AG09309 (cell line): ENCODE measurements around the gene PNN.
"Not testable (repeated sequence)": the region's sequence is repeated elsewhere in the genome, so short reads cannot be mapped to it uniquely, and the experiment has no call there.

Experiments
- DNase-seq: peaks from one replicate; pipeline ENCODE4 v3.0.0-alpha.2; 2010; ENCODE audit warnings: low read depth
- H3K4me3 ChIP-seq: 2 replicates; pipeline ENCODE4 v1.5.1; 2011; ENCODE audit warnings: mild to moderate bottlenecking, low read depth, low read length, moderate library complexity; ENCODE audit not compliant: control insufficient read depth
- TF ChIP-seq, protein P1 (sequence below): IDR thresholded peaks from 2 replicates; pipeline ENCODE4 v1.5.1; 2011; ENCODE audit warnings: mild to moderate bottlenecking, low read depth, low read length, inconsistent platforms; ENCODE audit not compliant: insufficient read depth, control insufficient read depth; ENCODE audit errors: missing control alignments

PNN gene

DNA sequence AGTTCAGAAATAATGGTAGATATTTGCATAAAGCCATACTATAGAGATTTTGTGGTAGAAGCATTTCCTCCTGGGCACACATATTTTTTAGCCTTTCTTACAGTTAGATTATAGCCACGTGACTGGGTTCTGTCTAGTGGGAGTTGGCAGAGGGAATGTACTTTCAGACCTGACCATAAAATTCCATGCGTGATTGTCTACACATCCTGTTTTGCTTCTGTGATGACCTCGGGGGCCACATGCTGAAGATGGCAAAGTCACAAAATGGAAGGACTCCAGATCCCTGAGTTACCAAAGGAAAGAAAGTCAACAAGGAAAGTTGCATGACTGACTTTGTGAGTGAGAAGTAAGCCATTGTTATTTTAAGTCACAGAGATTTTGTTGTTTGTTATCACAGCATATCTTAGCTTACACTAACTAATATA is 44.0 kb downstream of the PNN start:
- TF ChIP-seq, protein P1, sequence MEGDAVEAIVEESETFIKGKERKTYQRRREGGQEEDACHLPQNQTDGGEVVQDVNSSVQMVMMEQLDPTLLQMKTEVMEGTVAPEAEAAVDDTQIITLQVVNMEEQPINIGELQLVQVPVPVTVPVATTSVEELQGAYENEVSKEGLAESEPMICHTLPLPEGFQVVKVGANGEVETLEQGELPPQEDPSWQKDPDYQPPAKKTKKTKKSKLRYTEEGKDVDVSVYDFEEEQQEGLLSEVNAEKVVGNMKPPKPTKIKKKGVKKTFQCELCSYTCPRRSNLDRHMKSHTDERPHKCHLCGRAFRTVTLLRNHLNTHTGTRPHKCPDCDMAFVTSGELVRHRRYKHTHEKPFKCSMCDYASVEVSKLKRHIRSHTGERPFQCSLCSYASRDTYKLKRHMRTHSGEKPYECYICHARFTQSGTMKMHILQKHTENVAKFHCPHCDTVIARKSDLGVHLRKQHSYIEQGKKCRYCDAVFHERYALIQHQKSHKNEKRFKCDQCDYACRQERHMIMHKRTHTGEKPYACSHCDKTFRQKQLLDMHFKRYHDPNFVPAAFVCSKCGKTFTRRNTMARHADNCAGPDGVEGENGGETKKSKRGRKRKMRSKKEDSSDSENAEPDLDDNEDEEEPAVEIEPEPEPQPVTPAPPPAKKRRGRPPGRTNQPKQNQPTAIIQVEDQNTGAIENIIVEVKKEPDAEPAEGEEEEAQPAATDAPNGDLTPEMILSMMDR: no peak
- no peak for DNase-seq
- H3K4me3 ChIP-seq: no peak overlapping the region

DNA sequence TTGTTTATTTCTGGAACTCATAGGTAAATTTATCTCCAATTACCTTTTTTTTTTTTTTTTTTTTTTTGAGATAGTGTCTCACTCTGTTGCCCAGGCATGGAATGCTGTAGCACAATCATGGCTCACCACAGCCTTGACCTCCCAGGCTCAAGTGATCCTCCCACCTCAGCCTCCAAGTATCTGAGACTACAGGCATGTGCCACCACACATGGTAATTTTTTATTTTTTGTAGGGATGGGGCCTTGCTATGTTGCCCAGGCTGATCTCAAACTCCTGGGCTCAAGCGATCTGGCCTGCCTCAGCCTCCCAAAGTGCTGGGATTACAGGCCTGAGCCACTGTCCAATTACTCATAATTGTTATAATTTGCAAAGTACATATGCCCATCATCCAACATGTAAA is 45.4 kb downstream of the PNN start:
- not testable (repeated sequence) for H3K4me3 ChIP-seq, DNase-seq

DNA sequence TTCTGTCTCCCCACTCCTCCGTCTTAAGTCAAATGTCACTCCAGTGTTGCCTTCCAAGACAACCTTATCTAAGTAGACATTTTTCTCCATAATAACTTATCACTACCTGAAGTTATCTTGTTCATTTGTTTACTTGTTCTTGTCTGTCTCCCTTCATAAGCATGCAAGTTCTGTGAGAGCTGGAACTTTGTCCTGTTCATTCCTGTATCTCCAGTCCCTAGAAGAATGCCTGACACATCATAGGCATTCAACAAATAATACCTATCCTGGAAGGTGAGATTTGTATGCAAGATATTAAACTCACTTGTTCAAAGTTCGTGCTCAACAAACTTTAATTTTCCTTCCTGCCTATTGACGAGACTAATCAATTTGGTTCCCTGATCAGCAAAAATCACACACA is 53.0 kb downstream of the PNN start:
- no peak overlapping the region for H3K4me3 ChIP-seq
- DNase-seq: no peak
- TF ChIP-seq, protein P1: no peak

DNA sequence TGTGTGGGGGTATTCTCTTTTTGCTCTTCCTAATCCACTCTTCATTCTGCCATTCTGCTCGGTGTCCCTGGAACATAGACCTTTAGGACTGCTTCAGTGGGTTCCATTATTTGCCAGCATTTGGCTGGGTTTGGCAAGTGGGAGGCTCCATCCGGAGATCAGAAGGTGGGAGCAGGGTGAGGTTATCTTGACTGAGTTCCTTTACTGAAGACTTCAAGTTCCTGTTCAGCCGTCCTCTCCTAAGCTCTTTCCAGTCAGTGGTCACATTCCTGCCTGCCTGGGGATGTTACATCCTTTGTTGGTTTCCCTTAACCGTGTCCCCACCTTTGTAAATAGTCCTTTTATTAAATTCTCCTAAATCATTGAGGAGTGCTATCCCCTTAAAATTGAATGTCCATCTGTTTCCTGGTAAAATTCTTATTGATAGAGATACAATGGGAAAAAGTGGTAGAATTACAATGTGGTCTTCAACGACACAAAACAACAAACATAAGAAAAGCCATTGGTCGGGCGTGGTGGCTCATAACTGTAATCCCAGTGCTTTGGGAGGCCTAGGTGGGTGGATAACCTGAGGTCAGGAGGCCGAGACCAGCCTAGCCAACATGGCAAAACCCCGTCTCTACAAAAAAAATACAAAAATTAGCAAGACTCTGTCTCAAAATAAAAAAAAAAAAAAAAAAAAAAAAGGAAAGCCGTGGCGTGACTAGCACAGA is 53.6 kb downstream of the PNN start:
- no peak for DNase-seq
- H3K4me3 ChIP-seq: no peak overlapping the region

DNA sequence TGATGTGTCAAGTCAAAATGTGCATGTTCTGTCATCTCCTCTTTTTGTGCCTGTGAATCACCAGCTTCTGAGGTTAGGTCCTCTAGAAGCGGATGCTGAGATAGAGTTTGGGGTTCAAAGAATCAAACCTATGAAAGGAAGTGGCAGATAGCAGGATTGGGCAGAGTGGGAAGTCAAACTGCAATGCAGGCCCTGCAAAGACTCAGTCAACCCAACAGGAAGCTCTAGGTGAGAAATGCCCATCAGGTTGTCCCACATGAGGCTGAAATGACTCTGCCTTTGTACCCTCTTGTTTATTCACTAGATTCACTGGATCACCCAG is 54.1 kb downstream of the PNN start:
- no peak overlapping the region for H3K4me3 ChIP-seq
- no peak for DNase-seq
- TF ChIP-seq, protein P1: no peak

More for the DNA sequence above, 53.6 kb downstream of the PNN start:
- TF ChIP-seq, protein P1: no peak

DNA sequence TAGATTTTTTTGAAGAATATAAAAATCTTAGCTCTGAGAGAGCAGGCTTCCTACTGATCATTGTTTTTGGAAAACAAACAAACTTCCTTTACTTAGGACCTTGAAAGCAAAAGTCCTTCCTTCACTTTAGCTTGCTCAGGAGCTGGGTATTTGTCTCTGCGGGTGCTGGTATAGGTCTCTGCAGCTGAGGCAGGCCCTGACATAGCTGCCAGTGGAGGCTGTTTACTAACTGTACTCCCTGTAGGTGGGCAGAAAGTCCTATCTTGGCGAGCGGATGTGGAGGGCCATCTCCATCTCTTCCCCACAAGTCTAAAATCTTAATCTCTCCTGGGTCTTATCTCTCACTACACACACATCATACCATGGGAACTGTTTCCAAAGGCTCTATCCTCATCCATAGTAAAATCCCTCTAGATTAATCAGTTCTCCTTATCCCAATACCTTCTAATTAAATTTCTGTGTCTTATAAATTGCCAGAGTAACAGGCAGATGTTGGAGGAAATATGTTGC is 54.6 kb downstream of the PNN start:
- TF ChIP-seq, protein P1: no peak
- DNase-seq: no peak
- H3K4me3 ChIP-seq: no peak overlapping the region

DNA sequence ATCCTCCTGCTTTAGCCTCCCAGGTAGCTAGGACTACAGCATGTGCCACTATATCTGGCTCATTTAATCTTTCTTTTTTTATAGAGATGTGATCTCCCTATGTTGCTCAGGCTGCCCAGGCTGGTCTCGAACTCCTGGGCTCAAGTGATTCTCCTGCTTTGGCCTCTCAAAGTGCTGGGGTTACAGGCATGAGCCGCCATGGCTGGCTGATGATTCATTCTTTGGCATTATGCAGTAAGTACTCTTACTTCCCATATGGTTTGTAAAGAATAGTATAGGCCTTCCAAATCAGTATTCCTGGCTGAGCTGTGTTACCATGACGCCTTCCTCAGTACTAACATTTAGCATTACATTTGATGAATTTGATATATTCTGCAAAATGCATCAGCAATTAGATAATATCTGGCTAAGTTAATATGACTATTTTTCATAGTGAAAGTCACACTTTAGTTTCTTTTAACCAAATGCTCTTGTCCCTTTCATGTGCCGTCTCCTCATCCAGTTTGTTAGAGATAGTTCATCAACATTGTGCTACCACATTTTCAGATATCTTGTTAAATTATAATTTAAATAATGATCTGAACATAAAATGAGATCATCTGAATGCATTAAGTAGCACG is 55.5 kb downstream of the PNN start:
- no peak overlapping the region for H3K4me3 ChIP-seq
- DNase-seq: no peak
- TF ChIP-seq, protein P1: no peak
